Right cardiac atrium (tissue), 5 donors: ENCODE data around the gene PTPRJ. TPM values are rescaled to one million over a fixed set of nuclear protein-coding genes. Genes with fewer than 3 reads are reported as not detected.

ENCODE experiments used
- ATAC-seq, 2 donors: fragments of 200-7000 bp; cut with Tn5 transposase; one replicate each; pipeline versions ENCODE4 v1.8.0 to v1.9.1; 2020; ENCODE audit warnings: moderate library complexity in 2 of 2, mild to moderate bottlenecking in 1 of 2
- DNase-seq, 3 donors: peaks; one replicate each; pipeline ENCODE4 v3.0.0-alpha.2; 2020
- H3K27ac ChIP-seq: one replicate; pipeline ENCODE4 v1.5.1; 2013; ENCODE audit warnings: mild to moderate bottlenecking, low read length, control low read depth, moderate library complexity
- H3K27me3 ChIP-seq: one replicate; pipeline ENCODE4 v1.6.1; 2013; ENCODE audit not compliant: control insufficient read depth, insufficient read depth
- H3K4me1 ChIP-seq: one replicate; pipeline ENCODE4 v1.6.1; 2013; ENCODE audit warnings: low read length; ENCODE audit not compliant: control insufficient read depth, insufficient read depth
- H3K4me3 ChIP-seq: one replicate; pipeline ENCODE4 v1.5.1; 2013; ENCODE audit warnings: low read length, control low read depth
- H3K9me3 ChIP-seq: one replicate; pipeline ENCODE4 v1.6.1; 2013; ENCODE audit warnings: low read length; ENCODE audit not compliant: control insufficient read depth
- WGBS: extraction: QIAGEN DNeasy Blood & Tissue Kit; methylation state at CpG from one replicate; pipeline ENCODE4 v1.1.7; 2013; 5-methylcytosine and 5-hydroxymethylcytosine counted together
- intact Hi-C, 4 donors: fragments of 100-400 bp; cut with DNase I; formaldehyde crosslinking; loops; one replicate each; pipeline versions ENCODE4 v1.11.0 to v1.14.0; 2022 to 2023
- polyA plus RNA-seq: library from polyadenylated mRNA; stranded (reverse); fragments of 200-250 nt; gene quantifications from one replicate; pipeline ENCODE4 v1.2.3, GENCODE V29; 2013
- total RNA-seq, 4 donors: library from RNA; stranded (reverse); fragmentation: NEBNext Ultra II Directional; extraction: Animal tissue kit (Norgen Biotek cat#: 25700); gene quantifications; one replicate each; pipeline ENCODE4 v1.2.1, GENCODE V29; 2021
- donor health status: healthy with polysubstance abuse.
- donor health status: DM: no; HTN: yes; CAD: no.
- donor health status: DM: no; HTN: no; CAD: no.
- donor health status: DM: no; HTN: yes; CAD: no; lungs with severe emphysema.
- donor health status: DM: yes; HTN: yes; CAD: no.

Gene PTPRJ
- total and polyA plus RNA-seq, 5 donors = 1.8 to 8.7 (median 6.4) TPM

DNA sequence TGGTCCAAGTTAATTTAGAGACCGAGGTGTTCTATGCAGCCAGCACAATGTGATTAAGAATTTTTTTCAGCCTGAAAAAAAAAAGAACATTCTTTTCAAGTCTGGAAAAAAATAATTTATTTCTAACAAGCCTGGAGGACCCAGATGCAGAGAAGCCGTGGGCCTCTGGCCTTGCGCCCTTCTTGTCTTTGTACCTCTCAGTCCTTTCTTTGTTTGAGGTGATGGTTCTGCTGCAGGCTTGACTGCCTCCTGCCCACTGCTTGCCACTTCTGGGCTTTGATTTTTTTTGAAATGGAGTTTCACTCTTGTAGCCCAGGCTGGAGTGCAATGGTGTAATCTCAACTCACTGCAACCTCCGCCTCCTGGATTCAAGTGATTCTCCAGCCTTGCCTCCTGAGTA, 7.2 kb upstream of the PTPRJ start:
- DNase-seq (no peak), ATAC-seq (no peak)
- intact Hi-C loops = loop anchor here in 1 of 4 donors (10.0 kb wide), 1 partner anchor 132 kb away; no protein-coding TSS in a partner anchor
- Histone ChIP-seq H3K4me1 (peaks cover 3% of the 10 kb centered on the region), H3K27me3 (no peaks in the 10 kb centered on the region), H3K9me3 (no peaks in the 10 kb centered on the region), H3K27ac (no peak overlapping the region), H3K4me3 (no peak overlapping the region)
- 95% methylated on average over 4 of the region's 4 CpGs for WGBS

GRCh38 chr11:47976931-47977330, 3.4 kb upstream of the PTPRJ start:
- 77% methylated on average over 2 of the region's 2 CpGs for WGBS
- no peak overlapping the region for H3K4me3 ChIP-seq
- no peak overlapping the region for H3K27ac ChIP-seq
- H3K9me3 ChIP-seq = no peaks in the 10 kb centered on the region
- intact Hi-C loops = loop anchor here in 1 of 4 donors (10.0 kb wide), 1 partner anchor 128 kb away; no protein-coding TSS in a partner anchor
- DNase-seq = no peak
- no peak for ATAC-seq
- no peaks in the 10 kb centered on the region for H3K27me3 ChIP-seq
- peaks cover 3% of the 10 kb centered on the region for H3K4me1 ChIP-seq

GRCh38 chr11:47977623-47978022, 2.7 kb upstream of the PTPRJ start:
- ATAC-seq = no peak
- intact Hi-C loops = loop anchor here in 1 of 4 donors (10.0 kb wide), 1 partner anchor 127 kb away; no protein-coding TSS in a partner anchor
- Histone ChIP-seq H3K27ac (no peak overlapping the region), H3K9me3 (no peaks in the 10 kb centered on the region), H3K27me3 (no peaks in the 10 kb centered on the region), H3K4me1 (peaks cover 3% of the 10 kb centered on the region), H3K4me3 (no peak overlapping the region)
- 58% methylated on average over 5 of the region's 5 CpGs for WGBS
- no peak for DNase-seq

- no peaks in the 10 kb centered on the region for H3K4me1 ChIP-seq
- 32% methylated on average over 18 of the region's 18 CpGs for WGBS
- intact Hi-C loops = loop anchor here in 1 of 4 donors (10.0 kb wide), 1 partner anchor 125 kb away; no protein-coding TSS in a partner anchor
- DNase-seq (no peak), ATAC-seq (peak; percentile 7 to 41)
- peak overlapping the region; percentile 95 for H3K4me3 ChIP-seq
- H3K27me3 ChIP-seq = no peaks in the 10 kb centered on the region
- no peaks in the 10 kb centered on the region for H3K9me3 ChIP-seq
- H3K27ac ChIP-seq = no peak overlapping the region
These were observed 826 bp upstream of the PTPRJ start for GRCh38 chr11:47979378-47980087.

DNA sequence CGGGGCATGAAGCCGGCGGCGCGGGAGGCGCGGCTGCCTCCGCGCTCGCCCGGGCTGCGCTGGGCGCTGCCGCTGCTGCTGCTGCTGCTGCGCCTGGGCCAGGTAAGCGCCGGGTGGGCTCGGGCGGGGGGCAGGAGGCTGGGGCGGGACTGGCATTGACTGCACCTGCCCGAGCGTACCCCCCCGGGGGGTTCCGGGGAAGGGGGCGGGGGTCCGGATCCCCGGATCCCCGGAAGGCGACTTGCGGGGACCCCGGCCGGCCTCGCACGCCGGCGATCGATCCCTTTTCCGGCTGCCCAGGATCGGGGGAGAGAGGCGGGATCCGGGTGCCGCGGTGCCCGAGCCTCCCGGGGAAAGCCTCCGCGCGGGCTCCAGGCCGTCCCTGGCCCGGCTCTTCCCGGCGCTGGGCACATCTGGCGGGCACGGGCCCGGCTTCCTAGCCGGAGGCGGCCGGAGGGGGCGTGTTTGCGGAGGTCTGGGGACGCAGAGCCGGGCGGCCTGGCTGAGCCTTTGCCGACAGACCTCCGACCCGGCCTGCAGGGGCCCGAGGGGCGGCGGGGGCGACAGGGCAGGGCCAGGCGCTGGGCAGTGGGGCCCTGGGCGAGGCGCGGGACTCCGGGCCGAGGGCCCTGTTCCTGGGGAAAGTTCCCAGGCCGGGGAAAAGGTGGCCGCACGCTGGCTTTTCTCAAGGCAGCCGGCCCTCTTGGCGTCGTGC, 705 bp downstream of the PTPRJ start:
- DNase-seq = peak; percentile 49 to 82 (median 79)
- intact Hi-C loops = no loop called here
- ATAC-seq = peak; percentile 66 to 76
- no peaks in the 10 kb centered on the region for H3K27me3 ChIP-seq
- H3K27ac ChIP-seq = peak overlapping the region; percentile 74
- under 1% methylated on average over 82 of the region's 82 CpGs for WGBS
- H3K4me1 ChIP-seq = no peaks in the 10 kb centered on the region
- H3K9me3 ChIP-seq = no peaks in the 10 kb centered on the region
- H3K4me3 ChIP-seq = peak overlapping the region; percentile 95

DNA sequence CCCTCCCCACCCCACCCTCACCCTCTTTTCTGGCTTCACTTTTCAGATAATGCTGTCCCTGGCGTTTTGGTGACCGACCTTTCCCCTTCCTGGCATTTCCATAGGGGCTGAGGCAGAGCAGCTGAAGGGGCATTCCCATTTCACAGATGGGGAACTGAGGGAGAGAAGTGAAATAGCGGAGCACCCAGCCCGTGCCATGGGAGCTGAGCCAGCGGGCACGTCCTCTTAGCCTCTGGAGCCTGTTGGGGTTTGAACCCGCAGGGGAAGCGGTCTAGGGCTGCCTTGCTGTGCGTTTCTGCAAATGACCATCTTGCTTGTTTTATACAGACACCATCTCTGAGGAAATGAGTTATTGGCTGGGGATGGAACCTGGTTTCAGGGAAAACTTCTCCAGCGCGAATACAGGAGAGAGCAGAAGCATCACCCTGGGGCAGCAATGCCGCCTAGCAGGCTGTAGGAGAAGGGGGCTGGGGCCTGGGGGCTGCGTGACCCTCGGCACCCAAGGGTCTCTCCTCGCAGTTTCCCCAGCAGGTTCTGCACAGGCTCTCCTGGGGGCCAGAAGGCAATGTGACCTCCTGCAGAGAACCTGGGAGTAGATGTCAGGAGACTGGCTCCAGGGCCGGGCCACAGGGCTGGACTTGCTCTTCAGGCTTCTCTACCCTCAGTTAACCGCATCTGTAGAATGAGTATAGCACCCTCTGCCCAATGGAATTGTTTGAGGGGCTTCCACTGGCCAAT, 1.5 kb downstream of the PTPRJ start:
- WGBS = 52% methylated on average over 17 of the region's 17 CpGs
- intact Hi-C loops = no loop called here
- no peak overlapping the region for H3K27ac ChIP-seq
- H3K4me3 ChIP-seq = peak overlapping the region; percentile 95
- no peaks in the 10 kb centered on the region for H3K27me3 ChIP-seq
- ATAC-seq (peak in 1 of 2 donors; percentile 6), DNase-seq (peak in 2 of 3 donors; percentile 36 to 76)
- H3K4me1 ChIP-seq = no peaks in the 10 kb centered on the region
- no peaks in the 10 kb centered on the region for H3K9me3 ChIP-seq

GRCh38 chr11:47982616-47983015, 2.3 kb downstream of the PTPRJ start:
- Histone ChIP-seq H3K4me1 (no peaks in the 10 kb centered on the region), H3K9me3 (no peaks in the 10 kb centered on the region), H3K4me3 (no peak overlapping the region), H3K27ac (no peak overlapping the region), H3K27me3 (no peaks in the 10 kb centered on the region)
- ATAC-seq (no peak), DNase-seq (no peak)
- intact Hi-C loops = no loop called here

GRCh38 chr11:47983464-47984397, 3.4 kb downstream of the PTPRJ start:
- WGBS = 79% methylated on average over 10 of the region's 10 CpGs
- DNase-seq (no peak), ATAC-seq (no peak)
- intact Hi-C loops = no loop called here
- no peaks in the 10 kb centered on the region for H3K27me3 ChIP-seq
- no peaks in the 10 kb centered on the region for H3K9me3 ChIP-seq
- no peak overlapping the region for H3K4me3 ChIP-seq
- H3K4me1 ChIP-seq = no peaks in the 10 kb centered on the region
- no peak overlapping the region for H3K27ac ChIP-seq

GRCh38 chr11:47986219-47986618, 5.9 kb downstream of the PTPRJ start:
- ATAC-seq = no peak
- H3K27me3 ChIP-seq = no peaks in the 10 kb centered on the region

DNA sequence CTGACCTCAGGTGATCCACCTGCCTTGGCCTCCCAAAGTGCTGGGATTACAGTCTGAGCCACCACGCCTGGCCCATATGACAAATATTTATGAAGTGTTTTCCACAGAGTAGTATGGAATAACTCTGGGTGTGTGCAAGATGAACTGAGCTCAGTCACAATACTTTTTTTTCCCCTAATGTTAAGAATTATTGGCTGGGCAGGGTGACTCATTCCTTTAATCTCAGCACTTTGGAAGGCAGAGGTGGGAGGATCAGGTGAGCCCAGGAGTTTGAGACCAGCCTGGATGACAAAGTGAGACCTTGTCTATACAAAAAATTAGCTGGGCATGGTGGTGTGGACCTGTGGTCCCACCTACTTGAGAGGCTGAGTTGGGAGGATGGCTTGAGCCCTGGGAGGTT, 6.4 kb downstream of the PTPRJ start:
- ATAC-seq = no peak
- H3K9me3 ChIP-seq = no peaks in the 10 kb centered on the region
- 98% methylated on average over 1 of the region's 1 CpG for whole genome bisulfite sequencing
- no peaks in the 10 kb centered on the region for H3K4me1 ChIP-seq
- intact Hi-C loops = no loop called here
- no peak for DNase-seq
- no peak overlapping the region for H3K27ac ChIP-seq
- no peak overlapping the region for H3K4me3 ChIP-seq
- no peaks in the 10 kb centered on the region for H3K27me3 ChIP-seq

More at GRCh38 chr11:47986219-47986618, 5.9 kb downstream of the PTPRJ start:
- no peak overlapping the region for H3K4me3 ChIP-seq
- no peaks in the 10 kb centered on the region for H3K9me3 ChIP-seq
- 89% methylated on average over 5 of the region's 5 CpGs for WGBS
- intact Hi-C loops = no loop called here
- no peak for DNase-seq
- H3K27ac ChIP-seq = no peak overlapping the region
- no peaks in the 10 kb centered on the region for H3K4me1 ChIP-seq
